SK-N-SH treated with all-trans-retinoic acid at 6 μM for 48 hours (cell line): ENCODE data around the gene KCTD20.

Experiments
- ISL1 ChIP-seq: fragments of 250-450 bp; sonication (Bioruptor Pico); IDR thresholded peaks from 2 replicates; pipeline ENCODE4 v2.1.2; 2022; ENCODE audit warnings: mild to moderate bottlenecking, moderate library complexity
- RARB ChIP-seq: fragments of 250-450 bp; sonication (Bioruptor Pico); IDR thresholded peaks from 2 replicates; pipeline ENCODE4 v1.8.0; 2021; ENCODE audit warnings: mild to moderate bottlenecking, moderate library complexity
- ZC3H10 ChIP-seq: fragments of 250-450 bp; sonication (Bioruptor Pico); IDR thresholded peaks from 2 replicates; pipeline ENCODE4 v1.5.1; 2021; ENCODE audit warnings: mild to moderate bottlenecking, moderate library complexity
- ZFP3 ChIP-seq: fragments of 250-450 bp; sonication (Bioruptor Pico); IDR thresholded peaks from 2 replicates; pipeline ENCODE4 v1.5.0; 2020; ENCODE audit warnings: mild to moderate bottlenecking, moderate library complexity
- ZFP30 ChIP-seq: fragments of 450-650 bp; formaldehyde crosslinking; IDR thresholded peaks from 2 replicates; pipeline ENCODE4 v1.5.0; 2022; ENCODE audit warnings: mild to moderate bottlenecking, moderate library complexity
- ZNF8 ChIP-seq: fragments of 450-650 bp; formaldehyde crosslinking; IDR thresholded peaks from 2 replicates; pipeline ENCODE4 v1.5.0; 2020; ENCODE audit warnings: mild to moderate bottlenecking, moderate library complexity
- TF ChIP-seq, protein P1 (sequence below): fragments of 250-450 bp; sonication (Bioruptor Pico); IDR thresholded peaks from 2 replicates; pipeline ENCODE4 v1.5.1; 2021; ENCODE audit warnings: mild to moderate bottlenecking, moderate library complexity
- TF ChIP-seq, protein P2 (sequence below): fragments of 250-450 bp; sonication (Bioruptor Pico); IDR thresholded peaks from 2 replicates; pipeline ENCODE4 v1.8.0; 2020; ENCODE audit warnings: mild to moderate bottlenecking, moderate library complexity, borderline replicate concordance
- TF ChIP-seq, protein P3 (sequence below): fragments of 250-450 bp; sonication (Bioruptor Pico); IDR thresholded peaks from 2 replicates; pipeline ENCODE4 v1.8.0; 2021; ENCODE audit warnings: low read depth, mild to moderate bottlenecking, moderate library complexity, borderline replicate concordance
- TF ChIP-seq, protein P4 (sequence below): fragments of 250-450 bp; sonication (Bioruptor Pico); IDR thresholded peaks from 2 replicates; pipeline ENCODE4 v1.5.0; 2020; ENCODE audit warnings: mild to moderate bottlenecking, moderate library complexity

DNA sequence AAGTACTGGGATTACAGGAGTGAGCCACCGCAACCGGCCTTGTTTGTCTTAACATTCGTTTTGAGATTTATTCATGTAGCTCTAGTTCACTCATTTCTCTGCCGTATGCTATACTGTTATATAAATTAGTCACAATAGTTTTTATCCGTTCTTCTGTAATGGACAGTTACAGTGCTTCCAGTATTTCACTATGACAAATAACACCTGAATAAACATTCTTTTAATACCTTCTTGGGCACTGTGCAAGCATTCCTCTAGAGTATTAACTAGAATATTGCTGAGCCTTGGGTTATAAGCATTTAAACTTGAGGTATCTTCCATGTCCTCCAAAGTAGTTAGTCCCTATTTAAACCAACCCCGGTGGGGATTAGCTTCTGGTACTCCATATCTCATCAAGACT lies 58.9 kb downstream of the KCTD20 start:
- TF ChIP-seq, protein P1, sequence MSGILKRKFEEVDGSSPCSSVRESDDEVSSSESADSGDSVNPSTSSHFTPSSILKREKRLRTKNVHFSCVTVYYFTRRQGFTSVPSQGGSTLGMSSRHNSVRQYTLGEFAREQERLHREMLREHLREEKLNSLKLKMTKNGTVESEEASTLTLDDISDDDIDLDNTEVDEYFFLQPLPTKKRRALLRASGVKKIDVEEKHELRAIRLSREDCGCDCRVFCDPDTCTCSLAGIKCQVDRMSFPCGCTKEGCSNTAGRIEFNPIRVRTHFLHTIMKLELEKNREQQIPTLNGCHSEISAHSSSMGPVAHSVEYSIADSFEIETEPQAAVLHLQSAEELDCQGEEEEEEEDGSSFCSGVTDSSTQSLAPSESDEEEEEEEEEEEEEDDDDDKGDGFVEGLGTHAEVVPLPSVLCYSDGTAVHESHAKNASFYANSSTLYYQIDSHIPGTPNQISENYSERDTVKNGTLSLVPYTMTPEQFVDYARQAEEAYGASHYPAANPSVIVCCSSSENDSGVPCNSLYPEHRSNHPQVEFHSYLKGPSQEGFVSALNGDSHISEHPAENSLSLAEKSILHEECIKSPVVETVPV (CRISPR knock-in tag) = no peak
- TF ChIP-seq, protein P2, sequence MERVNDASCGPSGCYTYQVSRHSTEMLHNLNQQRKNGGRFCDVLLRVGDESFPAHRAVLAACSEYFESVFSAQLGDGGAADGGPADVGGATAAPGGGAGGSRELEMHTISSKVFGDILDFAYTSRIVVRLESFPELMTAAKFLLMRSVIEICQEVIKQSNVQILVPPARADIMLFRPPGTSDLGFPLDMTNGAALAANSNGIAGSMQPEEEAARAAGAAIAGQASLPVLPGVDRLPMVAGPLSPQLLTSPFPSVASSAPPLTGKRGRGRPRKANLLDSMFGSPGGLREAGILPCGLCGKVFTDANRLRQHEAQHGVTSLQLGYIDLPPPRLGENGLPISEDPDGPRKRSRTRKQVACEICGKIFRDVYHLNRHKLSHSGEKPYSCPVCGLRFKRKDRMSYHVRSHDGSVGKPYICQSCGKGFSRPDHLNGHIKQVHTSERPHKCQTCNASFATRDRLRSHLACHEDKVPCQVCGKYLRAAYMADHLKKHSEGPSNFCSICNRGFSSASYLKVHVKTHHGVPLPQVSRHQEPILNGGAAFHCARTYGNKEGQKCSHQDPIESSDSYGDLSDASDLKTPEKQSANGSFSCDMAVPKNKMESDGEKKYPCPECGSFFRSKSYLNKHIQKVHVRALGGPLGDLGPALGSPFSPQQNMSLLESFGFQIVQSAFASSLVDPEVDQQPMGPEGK = no peak
- TF ChIP-seq, protein P3, sequence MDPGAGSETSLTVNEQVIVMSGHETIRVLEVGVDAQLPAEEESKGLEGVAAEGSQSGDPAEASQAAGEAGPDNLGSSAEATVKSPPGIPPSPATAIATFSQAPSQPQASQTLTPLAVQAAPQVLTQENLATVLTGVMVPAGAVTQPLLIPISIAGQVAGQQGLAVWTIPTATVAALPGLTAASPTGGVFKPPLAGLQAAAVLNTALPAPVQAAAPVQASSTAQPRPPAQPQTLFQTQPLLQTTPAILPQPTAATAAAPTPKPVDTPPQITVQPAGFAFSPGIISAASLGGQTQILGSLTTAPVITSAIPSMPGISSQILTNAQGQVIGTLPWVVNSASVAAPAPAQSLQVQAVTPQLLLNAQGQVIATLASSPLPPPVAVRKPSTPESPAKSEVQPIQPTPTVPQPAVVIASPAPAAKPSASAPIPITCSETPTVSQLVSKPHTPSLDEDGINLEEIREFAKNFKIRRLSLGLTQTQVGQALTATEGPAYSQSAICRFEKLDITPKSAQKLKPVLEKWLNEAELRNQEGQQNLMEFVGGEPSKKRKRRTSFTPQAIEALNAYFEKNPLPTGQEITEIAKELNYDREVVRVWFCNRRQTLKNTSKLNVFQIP (CRISPR knock-in tag) = no peak
- TF ChIP-seq ZFP30 (CRISPR knock-in tag) = no peak
- TF ChIP-seq ISL1 (CRISPR knock-in tag) = peak; percentile 38; the same call in 1 of the 2 replicates
- no peak for TF ChIP-seq RARB (CRISPR knock-in tag)
- TF ChIP-seq ZNF8 = no peak
- TF ChIP-seq ZC3H10 (CRISPR knock-in tag) = no peak
- no peak for TF ChIP-seq ZFP3 (CRISPR knock-in tag)
- TF ChIP-seq, protein P4, sequence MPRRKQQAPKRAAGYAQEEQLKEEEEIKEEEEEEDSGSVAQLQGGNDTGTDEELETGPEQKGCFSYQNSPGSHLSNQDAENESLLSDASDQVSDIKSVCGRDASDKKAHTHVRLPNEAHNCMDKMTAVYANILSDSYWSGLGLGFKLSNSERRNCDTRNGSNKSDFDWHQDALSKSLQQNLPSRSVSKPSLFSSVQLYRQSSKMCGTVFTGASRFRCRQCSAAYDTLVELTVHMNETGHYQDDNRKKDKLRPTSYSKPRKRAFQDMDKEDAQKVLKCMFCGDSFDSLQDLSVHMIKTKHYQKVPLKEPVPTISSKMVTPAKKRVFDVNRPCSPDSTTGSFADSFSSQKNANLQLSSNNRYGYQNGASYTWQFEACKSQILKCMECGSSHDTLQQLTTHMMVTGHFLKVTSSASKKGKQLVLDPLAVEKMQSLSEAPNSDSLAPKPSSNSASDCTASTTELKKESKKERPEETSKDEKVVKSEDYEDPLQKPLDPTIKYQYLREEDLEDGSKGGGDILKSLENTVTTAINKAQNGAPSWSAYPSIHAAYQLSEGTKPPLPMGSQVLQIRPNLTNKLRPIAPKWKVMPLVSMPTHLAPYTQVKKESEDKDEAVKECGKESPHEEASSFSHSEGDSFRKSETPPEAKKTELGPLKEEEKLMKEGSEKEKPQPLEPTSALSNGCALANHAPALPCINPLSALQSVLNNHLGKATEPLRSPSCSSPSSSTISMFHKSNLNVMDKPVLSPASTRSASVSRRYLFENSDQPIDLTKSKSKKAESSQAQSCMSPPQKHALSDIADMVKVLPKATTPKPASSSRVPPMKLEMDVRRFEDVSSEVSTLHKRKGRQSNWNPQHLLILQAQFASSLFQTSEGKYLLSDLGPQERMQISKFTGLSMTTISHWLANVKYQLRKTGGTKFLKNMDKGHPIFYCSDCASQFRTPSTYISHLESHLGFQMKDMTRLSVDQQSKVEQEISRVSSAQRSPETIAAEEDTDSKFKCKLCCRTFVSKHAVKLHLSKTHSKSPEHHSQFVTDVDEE (CRISPR knock-in tag) = no peak
